Mucosa of descending colon (tissue), 3 donors: ENCODE results near the gene PAM. TPM values are rescaled to one million over a fixed set of nuclear protein-coding genes. Genes with fewer than 3 reads are reported as not detected.

Experiments used
- ATAC-seq: fragments of 200-7000 bp; cut with Tn5 transposase; one replicate; pipeline ENCODE4 v1.9.1; 2020; ENCODE audit warnings: mild to moderate bottlenecking, moderate library complexity
- DNase-seq, 3 donors: peaks; one replicate each; pipeline ENCODE4 v3.0.0-alpha.2; 2020
- H3K36me3 ChIP-seq: fragments of 200-600 bp; one replicate; pipeline ENCODE4 v1.8.0; 2021; ENCODE audit warnings: low read depth, mild to moderate bottlenecking
- H3K4me1 ChIP-seq: fragments of 200-600 bp; one replicate; pipeline ENCODE4 v1.8.0; 2021; ENCODE audit warnings: low read depth, mild to moderate bottlenecking
- H3K4me3 ChIP-seq: fragments of 200-600 bp; one replicate; pipeline ENCODE4 v1.8.0; 2021; ENCODE audit warnings: mild to moderate bottlenecking
- H3K9me3 ChIP-seq: fragments of 200-600 bp; one replicate; pipeline ENCODE4 v1.8.0; 2021; ENCODE audit warnings: mild to moderate bottlenecking
- intact Hi-C, 2 donors: fragments of 100-400 bp; cut with DNase I in 1 of 2; cut with micrococcal nuclease in 1 of 2; formaldehyde crosslinking; loops; one replicate each; pipeline versions ENCODE4 v1.11.0 to v1.11.1; 2022; cut with DNase I, micrococcal nuclease
- total RNA-seq, 3 donors: library from RNA; stranded (reverse); fragmentation: NEBNext Ultra II Directional in 2 of 3; extraction: Animal tissue kit (Norgen Biotek cat#: 25700) in 2 of 3; gene quantifications; one replicate each; pipeline versions ENCODE4 v1.2.1 to v1.2.4, GENCODE V29; 2021 to 2023
- TF ChIP-seq, protein P1 (sequence below): fragments of 200-600 bp; IDR thresholded peaks from one replicate; pipeline ENCODE4 v1.8.0; 2022; ENCODE audit warnings: antibody characterized with exemption, mild to moderate bottlenecking
- donor health status: DM: no; HTN: no; CAD: no; lungs with moderate emphysema.
- donor health status: DM: no; HTN: no; CAD: no.
- donor health status: DM: no; HTN: yes; CAD: no.

Gene PAM
- total RNA-seq, 3 donors from 2014 or later: 59.7 to 164 (median 64.4) TPM

DNA sequence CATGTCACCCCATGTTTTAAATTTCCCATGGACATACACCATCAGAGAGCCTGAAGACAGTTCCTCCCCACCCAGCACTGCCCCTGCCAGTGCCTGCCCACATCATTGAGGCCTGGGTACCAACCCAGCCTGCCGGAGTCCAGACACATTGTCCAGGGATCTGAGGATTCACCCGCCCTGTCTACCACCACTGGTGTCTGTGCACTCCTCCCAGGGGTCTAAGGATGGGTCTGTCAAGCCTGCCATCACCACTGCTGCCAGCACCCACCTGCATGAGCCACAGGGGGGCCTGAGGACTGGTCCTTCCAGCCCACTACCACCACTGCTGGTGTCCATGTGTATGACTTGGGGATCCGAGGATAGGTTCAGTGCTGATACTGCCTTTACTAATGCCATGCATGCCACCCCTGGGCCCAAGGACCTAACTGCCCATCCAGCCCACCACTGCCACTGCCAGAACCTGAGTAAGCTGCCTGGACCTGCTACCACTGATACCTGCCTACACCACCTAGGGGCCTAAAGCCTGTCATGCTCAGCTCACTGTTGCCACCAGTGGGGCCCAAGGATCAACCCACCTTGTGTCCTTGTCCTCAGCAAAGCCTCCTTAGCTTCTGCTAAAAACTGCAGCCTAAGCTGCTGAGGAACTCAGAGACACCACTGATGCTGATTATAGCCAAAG is 227.0 kb downstream of the PAM start:
- Histone ChIP-seq H3K4me1 (no peaks in the 10 kb centered on the region), H3K4me3 (no peak overlapping the region), H3K36me3 (no peaks in the 10 kb centered on the region), H3K9me3 (no peaks in the 10 kb centered on the region)
- TF ChIP-seq, protein P1, sequence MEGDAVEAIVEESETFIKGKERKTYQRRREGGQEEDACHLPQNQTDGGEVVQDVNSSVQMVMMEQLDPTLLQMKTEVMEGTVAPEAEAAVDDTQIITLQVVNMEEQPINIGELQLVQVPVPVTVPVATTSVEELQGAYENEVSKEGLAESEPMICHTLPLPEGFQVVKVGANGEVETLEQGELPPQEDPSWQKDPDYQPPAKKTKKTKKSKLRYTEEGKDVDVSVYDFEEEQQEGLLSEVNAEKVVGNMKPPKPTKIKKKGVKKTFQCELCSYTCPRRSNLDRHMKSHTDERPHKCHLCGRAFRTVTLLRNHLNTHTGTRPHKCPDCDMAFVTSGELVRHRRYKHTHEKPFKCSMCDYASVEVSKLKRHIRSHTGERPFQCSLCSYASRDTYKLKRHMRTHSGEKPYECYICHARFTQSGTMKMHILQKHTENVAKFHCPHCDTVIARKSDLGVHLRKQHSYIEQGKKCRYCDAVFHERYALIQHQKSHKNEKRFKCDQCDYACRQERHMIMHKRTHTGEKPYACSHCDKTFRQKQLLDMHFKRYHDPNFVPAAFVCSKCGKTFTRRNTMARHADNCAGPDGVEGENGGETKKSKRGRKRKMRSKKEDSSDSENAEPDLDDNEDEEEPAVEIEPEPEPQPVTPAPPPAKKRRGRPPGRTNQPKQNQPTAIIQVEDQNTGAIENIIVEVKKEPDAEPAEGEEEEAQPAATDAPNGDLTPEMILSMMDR: no peak
- ATAC-seq (no peak), DNase-seq (no peak)
- intact Hi-C loops: no loop called here

DNA sequence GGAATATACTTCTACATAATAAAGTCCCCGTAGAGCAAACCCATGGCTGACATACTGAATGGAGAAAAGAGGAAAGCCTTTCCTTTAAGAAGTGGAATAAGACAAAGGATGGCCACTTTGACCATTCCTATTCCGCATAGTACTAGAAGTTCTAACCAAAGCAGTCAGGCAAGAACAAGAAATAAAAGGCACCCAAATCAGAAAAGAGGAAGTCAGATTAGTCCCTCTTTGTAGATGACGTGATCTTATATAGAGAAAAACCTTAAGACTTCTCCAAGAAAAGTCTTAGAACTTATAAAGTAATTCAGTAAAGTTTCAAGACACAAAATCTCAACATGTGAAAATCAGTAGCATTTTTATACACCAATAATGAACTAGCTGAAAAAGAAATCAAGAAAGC is 231.0 kb downstream of the PAM start:
- TF ChIP-seq, protein P1: no peak
- Histone ChIP-seq H3K36me3 (no peaks in the 10 kb centered on the region), H3K9me3 (no peaks in the 10 kb centered on the region), H3K4me1 (no peaks in the 10 kb centered on the region), H3K4me3 (no peak overlapping the region)
- intact Hi-C loops: no loop called here
- DNase-seq (no peak), ATAC-seq (no peak)

DNA sequence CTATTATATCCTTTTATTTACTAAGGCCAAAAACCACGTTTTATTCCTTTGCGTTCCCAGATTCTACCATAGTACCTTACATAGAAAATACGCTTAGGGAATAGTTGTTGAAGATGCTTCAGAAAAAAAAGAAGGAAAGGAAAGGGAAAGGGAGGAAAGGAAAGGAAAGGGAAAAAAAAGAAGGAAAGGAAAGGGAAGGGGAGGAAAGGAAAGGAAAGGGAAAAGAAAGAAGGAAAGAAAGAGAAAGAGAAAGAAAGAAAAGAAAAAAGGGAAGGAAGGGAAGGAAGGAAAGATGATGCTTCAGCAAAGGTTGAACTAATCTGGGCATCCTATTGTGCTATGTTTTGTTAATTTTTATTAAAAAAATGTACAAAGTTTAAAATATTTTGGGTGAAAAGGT is 233.4 kb downstream of the PAM start:
- TF ChIP-seq, protein P1: no peak
- intact Hi-C loops: no loop called here
- H3K4me1 ChIP-seq: no peaks in the 10 kb centered on the region
- no peak overlapping the region for H3K4me3 ChIP-seq
- no peaks in the 10 kb centered on the region for H3K36me3 ChIP-seq
- ATAC-seq (no peak), DNase-seq (no peak)
- H3K9me3 ChIP-seq: no peaks in the 10 kb centered on the region

DNA sequence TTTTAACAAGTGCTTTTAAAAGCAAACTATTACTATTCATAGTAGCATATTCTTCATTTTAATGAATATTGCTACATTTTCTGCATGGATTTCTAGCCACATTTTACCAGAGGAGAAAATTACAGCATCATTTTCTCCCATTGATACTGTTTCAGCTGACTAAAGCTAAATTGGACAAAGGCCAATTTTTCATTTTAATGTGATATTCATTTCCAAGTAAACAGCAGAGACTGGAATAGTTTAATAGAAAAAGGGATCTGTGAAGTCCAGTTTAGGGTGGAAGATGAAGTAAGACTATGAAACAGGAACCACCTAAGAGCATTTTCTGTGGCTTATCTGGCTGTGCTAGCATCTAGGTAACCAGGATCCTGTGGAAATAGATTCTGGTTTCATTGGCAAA is 236.7 kb downstream of the PAM start:
- Histone ChIP-seq H3K4me3 (no peak overlapping the region), H3K36me3 (no peaks in the 10 kb centered on the region), H3K4me1 (no peaks in the 10 kb centered on the region), H3K9me3 (no peaks in the 10 kb centered on the region)
- ATAC-seq (no peak), DNase-seq (no peak)
- intact Hi-C loops: no loop called here
- TF ChIP-seq, protein P1: no peak

DNA sequence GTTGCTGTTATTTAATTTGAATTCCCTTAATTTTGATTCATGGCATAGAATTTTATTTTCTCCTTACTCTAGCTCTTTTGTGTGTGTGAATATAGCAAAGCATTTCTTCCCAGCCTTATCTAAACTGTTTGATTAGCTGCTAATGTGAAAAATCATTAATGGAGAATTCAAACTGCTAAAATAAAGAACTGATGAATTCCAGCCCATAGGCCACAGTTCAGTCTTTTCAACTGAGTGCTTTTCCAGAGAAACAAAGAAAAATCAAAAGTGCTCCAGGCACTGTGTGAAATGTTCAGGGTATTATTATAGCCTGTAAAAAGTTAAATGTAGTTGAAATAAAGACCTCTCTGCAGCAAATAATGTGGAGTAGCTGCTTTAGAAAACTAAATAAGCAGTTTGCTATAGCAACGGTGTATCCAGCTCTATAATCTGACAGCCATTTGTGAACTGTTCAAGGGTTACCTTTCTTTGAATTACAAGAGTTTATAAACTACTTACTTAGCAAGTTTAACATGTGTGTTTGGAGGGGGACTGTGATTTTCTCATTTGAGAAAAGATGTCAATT is 241.0 kb downstream of the PAM start:
- H3K4me3 ChIP-seq: no peak overlapping the region
- ATAC-seq (no peak), DNase-seq (no peak)
- H3K4me1 ChIP-seq: no peaks in the 10 kb centered on the region
- intact Hi-C loops: no loop called here
- H3K36me3 ChIP-seq: no peaks in the 10 kb centered on the region
- TF ChIP-seq, protein P1: no peak
- H3K9me3 ChIP-seq: no peaks in the 10 kb centered on the region
